K562 (cell line): ENCODE data around the gene MAN1A1. TPM values are rescaled to one million over a fixed set of nuclear protein-coding genes. Genes with fewer than 3 reads are reported as not detected.
A peak's percentile ranks its signal among the peaks of the same experiment; 100 is the strongest.

ENCODE experiments used
- ETS1 ChIP-seq: conservative IDR thresholded peaks from 2 replicates; pipeline ENCODE4 v1.6.1; 2011; ENCODE audit warnings: low read depth, mild to moderate bottlenecking, low read length; ENCODE audit not compliant: control insufficient read depth
- MEIS2 ChIP-seq: fragments of 450-650 bp; IDR thresholded peaks from 2 replicates; pipeline ENCODE4 v1.6.1; 2014; ENCODE audit warnings: mild to moderate bottlenecking; ENCODE audit not compliant: partially characterized antibody
- REST ChIP-seq, 2 experiments: fragments of 450-650 bp; formaldehyde crosslinking in 1 of 2; IDR thresholded peaks; 2 replicates each; pipeline versions ENCODE4 v1.4.0 to v1.6.1; 2014 to 2020; ENCODE audit warnings: mild to moderate bottlenecking in 2 of 2, borderline replicate concordance in 1 of 2, low read depth in 1 of 2
- RUNX1 ChIP-seq: sonication (generic); IDR thresholded peaks from 2 replicates; pipeline ENCODE4 v1.6.1; 2016; ENCODE audit warnings: antibody characterized with exemption, low read depth
- STAT5A ChIP-seq: IDR thresholded peaks from 2 replicates; pipeline ENCODE4 v1.6.1; 2012; ENCODE audit warnings: low read length, inconsistent platforms, borderline replicate concordance
- TAF7 ChIP-seq: fragments of 450-650 bp; IDR thresholded peaks from 2 replicates; pipeline ENCODE4 v1.6.1; 2016; ENCODE audit warnings: missing genetic modification characterization, missing compliant biosample characterization
- THRA ChIP-seq: fragments of 450-650 bp; IDR thresholded peaks from 2 replicates; pipeline ENCODE4 v1.6.1; 2017; ENCODE audit warnings: mild to moderate bottlenecking, moderate library complexity
- ZNF140 ChIP-seq: fragments of 250-450 bp; sonication (Bioruptor Pico); IDR thresholded peaks from 2 replicates; pipeline ENCODE4 v1.8.0; 2021; ENCODE audit warnings: moderate library complexity, mild to moderate bottlenecking, inconsistent platforms
- ZNF277 ChIP-seq: fragments of 250-450 bp; sonication (Bioruptor Pico); IDR thresholded peaks from 2 replicates; pipeline ENCODE4 v1.8.0; 2022; ENCODE audit warnings: inconsistent platforms, mild to moderate bottlenecking, moderate library complexity, borderline replicate concordance
- polyA plus RNA-seq, 8 experiments: library from polyadenylated mRNA; depleted of rRNA in 4 of 8; stranded (reverse) in 5 of 8; unstranded in 3 of 8; fragments of >200 nt; fragmentation: Nextera tagmentation in 2 of 8; fragmentation: Illumina TruSeq in 1 of 8; extraction: Ambion mirVana in 2 of 8; extraction: Trizol in 1 of 8; gene quantifications; 2 replicates each; pipeline versions ENCODE4 v1.2.1 to v1.2.3, GENCODE V29; 2011 to 2014; ENCODE audit warnings: inconsistent platforms in 1 of 8, missing spikeins in 1 of 8
- total RNA-seq, 7 experiments: library from RNA; depleted of rRNA in 6 of 7; stranded (reverse); fragments of >200 nt in 6 of 7; fragmentation: Illumina TruSeq in 2 of 7; extraction: Trizol in 2 of 7; gene quantifications; 2 replicates each; pipeline versions ENCODE4 v1.2.1 to v1.2.3, GENCODE V29; 2011 to 2021; ENCODE audit warnings: low replicate concordance in 1 of 7
- TF ChIP-seq, protein P1 (sequence below): fragments of 450-650 bp; formaldehyde crosslinking; conservative IDR thresholded peaks from 2 replicates; pipeline ENCODE4 v1.4.0; 2022; ENCODE audit warnings: mild to moderate bottlenecking, missing genetic modification characterization

Gene MAN1A1
- total and polyA plus RNA-seq, 9 of the 15 experiments (the other 6 are each of a cell fraction or from before 2014, with no cell fraction given), result 24.5 to 78.4 (median 59.7) TPM

GRCh38 chr6:119349361-119350201 is at the start of gene MAN1A1 (continued):
- TF ChIP-seq REST (IDR thresholded peaks at IDR 0.05; ENCODE audit: borderline replicate concordance) (peak; percentile 43; the same call in 1 of the 2 replicates), REST (CRISPR knock-in tag; IDR thresholded peaks at IDR 0.05; ENCODE audit: low read depth) (0 out of 2 replicates have a peak, but pooled peaks have one; percentile 9), ETS1 (0 out of 2 replicates have a peak, but pooled peaks have one; percentile 12), STAT5A (no peak), ZNF277 (CRISPR knock-in tag) (no peak), MEIS2 (peak; percentile 29), ZNF140 (CRISPR knock-in tag) (no peak), RUNX1 (0 out of 2 replicates have a peak, but pooled peaks have one; percentile 12), TAF7 (tag) (no peak; the same call in 1 of the 2 replicates), THRA (no peak)
- TF ChIP-seq, protein P1, sequence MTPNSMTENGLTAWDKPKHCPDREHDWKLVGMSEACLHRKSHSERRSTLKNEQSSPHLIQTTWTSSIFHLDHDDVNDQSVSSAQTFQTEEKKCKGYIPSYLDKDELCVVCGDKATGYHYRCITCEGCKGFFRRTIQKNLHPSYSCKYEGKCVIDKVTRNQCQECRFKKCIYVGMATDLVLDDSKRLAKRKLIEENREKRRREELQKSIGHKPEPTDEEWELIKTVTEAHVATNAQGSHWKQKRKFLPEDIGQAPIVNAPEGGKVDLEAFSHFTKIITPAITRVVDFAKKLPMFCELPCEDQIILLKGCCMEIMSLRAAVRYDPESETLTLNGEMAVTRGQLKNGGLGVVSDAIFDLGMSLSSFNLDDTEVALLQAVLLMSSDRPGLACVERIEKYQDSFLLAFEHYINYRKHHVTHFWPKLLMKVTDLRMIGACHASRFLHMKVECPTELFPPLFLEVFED (CRISPR knock-in tag), result no peak
